ENCODE measurements around the gene TAS2R4.
"Not testable (repeated sequence)": the region's sequence is repeated elsewhere in the genome, so short reads cannot be mapped to it uniquely, and the experiment has no call there.

The TAS2R4 gene

DNA sequence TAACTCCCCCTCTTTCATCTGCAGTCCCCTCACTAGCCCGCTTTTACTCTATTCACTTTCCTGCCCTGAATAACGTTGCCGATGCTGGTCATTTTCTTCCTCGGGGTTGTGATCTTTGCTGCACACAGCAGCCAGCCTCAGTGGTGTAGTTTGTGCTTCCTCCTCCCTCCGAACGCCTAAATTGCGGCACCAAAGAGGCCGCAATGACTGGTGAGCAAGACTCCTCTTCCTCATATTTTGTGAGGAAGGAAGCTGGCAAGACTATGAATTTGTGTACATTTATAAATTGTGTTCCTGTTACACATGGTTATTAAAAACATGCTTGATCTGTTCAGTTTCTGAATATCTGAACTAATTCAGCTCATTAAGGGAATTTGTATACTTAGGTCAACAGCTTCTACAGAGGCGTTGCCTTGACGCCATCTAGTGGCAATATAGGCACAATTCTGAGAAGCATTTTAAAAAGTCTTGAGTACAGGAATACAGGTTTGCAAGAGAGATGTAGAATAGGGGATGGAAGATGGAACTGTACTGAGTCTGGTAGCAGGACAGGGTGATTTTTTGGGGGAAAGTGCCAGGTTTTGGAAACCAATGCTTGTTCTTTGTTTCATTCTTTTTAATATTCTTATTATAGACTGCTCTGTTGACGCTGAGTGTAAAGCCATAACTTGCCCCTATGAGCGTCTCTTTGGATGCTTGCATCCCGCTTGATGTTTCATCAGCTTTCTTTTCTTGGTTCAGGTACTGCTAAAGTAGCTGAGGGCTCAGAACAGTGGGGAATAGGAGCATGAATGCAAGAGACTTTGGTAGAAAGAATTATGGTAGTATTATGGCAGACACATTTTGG, 9.5 kb downstream of the TAS2R4 start:
- TF ChIP-seq CTCF (conservative IDR thresholded peaks at IDR 0.05): peak; percentile 98
- TF ChIP-seq ZFX (IDR thresholded peaks at IDR 0.05): no peak
- no peak overlapping the region for H3K27ac ChIP-seq

DNA sequence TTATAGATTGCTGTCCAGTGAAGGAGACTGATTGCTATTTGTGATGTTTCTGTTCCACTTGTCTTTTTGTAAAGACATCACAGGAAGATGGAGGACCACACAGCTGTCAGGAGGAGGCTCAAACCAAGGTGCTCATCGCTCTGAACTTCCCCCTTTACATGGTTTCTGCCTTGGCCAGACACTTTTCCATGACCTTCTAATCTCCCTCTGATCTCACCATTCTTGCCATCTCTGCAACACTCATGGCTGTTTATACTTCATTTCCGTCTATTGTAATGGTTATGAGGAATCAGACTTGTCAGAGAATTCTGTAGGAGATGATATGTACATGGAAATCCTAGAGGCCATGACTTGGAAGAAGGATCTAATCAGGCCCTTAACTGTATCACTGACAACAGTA, 11.8 kb downstream of the TAS2R4 start:
- TF ChIP-seq ZFX (IDR thresholded peaks at IDR 0.05) (no peak), CTCF (conservative IDR thresholded peaks at IDR 0.05) (no peak)
- no peak overlapping the region for H3K27ac ChIP-seq

DNA sequence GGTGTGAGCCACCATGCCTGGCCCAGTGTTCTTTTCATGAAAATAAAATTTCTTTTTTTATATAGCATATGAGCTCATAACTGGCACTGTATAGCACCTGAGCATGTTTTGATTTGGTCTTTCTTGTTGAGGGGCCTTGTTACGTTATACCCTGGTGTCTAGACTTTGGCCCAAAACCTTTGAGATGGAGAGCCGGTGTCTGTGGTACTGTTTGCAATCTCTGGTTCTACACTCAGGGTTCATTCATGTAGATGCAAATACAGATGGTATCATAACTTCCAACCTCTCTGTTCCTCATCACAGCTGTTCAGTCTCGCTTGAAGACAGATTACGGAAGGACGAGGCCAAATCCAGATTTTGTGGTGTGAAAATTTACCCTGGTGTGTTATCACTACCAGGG, 13.4 kb downstream of the TAS2R4 start, which contains the start of gene TAS2R5:
Gene TAS2R5, plus strand, starts transcription at position 301 of the 400 bp plus-strand sequence. CDS start 145 bp downstream, outside the sequence.
- TF ChIP-seq CTCF (conservative IDR thresholded peaks at IDR 0.05) (no peak), ZFX (IDR thresholded peaks at IDR 0.05) (no peak)

GRCh38 chr7:141792526-141792925, 16.1 kb downstream of the TAS2R4 start:
- TF ChIP-seq ZFX (IDR thresholded peaks at IDR 0.05): no peak
- TF ChIP-seq CTCF (conservative IDR thresholded peaks at IDR 0.05): no peak
- no peak overlapping the region for H3K27ac ChIP-seq

More for the DNA sequence above, 13.4 kb downstream of the TAS2R4 start, which contains the start of gene TAS2R5:
- H3K27ac ChIP-seq: no peak within 1 kb of the TSS

- TF ChIP-seq ZFX (IDR thresholded peaks at IDR 0.05) (no peak), CTCF (conservative IDR thresholded peaks at IDR 0.05) (no peak)
These were observed 43.6 kb downstream of the TAS2R4 start for GRCh38 chr7:141820067-141820466.

DNA sequence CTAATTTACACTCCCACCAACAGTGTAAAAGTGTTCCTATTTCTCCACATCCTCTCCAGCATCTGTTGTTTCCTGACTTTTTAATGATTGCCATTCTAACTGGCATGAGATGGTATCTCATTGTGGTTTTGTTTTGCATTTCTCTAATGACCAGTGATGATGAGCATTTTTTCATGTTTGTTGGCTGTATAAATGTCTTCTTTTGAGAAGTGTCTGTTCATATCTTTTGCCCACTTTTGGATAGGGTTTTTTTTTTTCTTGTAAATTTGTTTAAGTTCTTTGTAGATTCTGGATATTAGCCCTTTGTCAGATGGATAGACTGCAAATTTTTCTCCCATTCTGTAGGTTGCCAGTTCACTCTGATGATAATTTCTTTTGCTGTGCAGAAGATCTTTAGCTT, 46.0 kb downstream of the TAS2R4 start:
- H3K27ac ChIP-seq: not testable (repeated sequence)

More at GRCh38 chr7:141820067-141820466, 43.6 kb downstream of the TAS2R4 start:
- H3K27ac ChIP-seq: no peak overlapping the region

All from C4-2B (cell line).